ENCODE measurements around the gene DHPS. TPM values are rescaled to one million over a fixed set of nuclear protein-coding genes. Genes with fewer than 3 reads are reported as not detected.

DHPS gene
- total RNA-seq, 1 donor from 2014 or later, result 68.4 TPM

GRCh38 chr19:12638611-12639182 lies 43.0 kb downstream of the DHPS start:
- peaks cover 6% of the 10 kb centered on the region for H3K4me1 Mint-ChIP-seq (ENCODE audit: unreplicated experiment)
- TF ChIP-seq CTCF (IDR thresholded peaks at IDR 0.05), result no peak
- H3K27me3 Mint-ChIP-seq (ENCODE audit: unreplicated experiment), result no peaks in the 10 kb centered on the region
- no peaks in the 10 kb centered on the region for H3K9me3 Mint-ChIP-seq (ENCODE audit: unreplicated experiment)
- no peak overlapping the region for H3K4me3 Mint-ChIP-seq (ENCODE audit: unreplicated experiment)
- peaks cover 6% of the 10 kb centered on the region for H3K36me3 Mint-ChIP-seq (ENCODE audit: unreplicated experiment)
- no peak for DNase-seq (ENCODE audit: extremely low spot score, unreplicated experiment)
- H3K27ac Mint-ChIP-seq (ENCODE audit: unreplicated experiment), result no peak overlapping the region

GRCh38 chr19:12636631-12637030 lies 45.0 kb downstream of the DHPS start:
- no peak for TF ChIP-seq CTCF (IDR thresholded peaks at IDR 0.05)

GRCh38 chr19:12629215-12629614 lies 52.5 kb downstream of the DHPS start:
- Mint-ChIP-seq H3K27ac (ENCODE audit: unreplicated experiment) (no peak overlapping the region), H3K4me1 (ENCODE audit: unreplicated experiment) (no peaks in the 10 kb centered on the region), H3K4me3 (ENCODE audit: unreplicated experiment) (no peak overlapping the region), H3K9me3 (ENCODE audit: unreplicated experiment) (peaks cover 20% of the 10 kb centered on the region), H3K36me3 (ENCODE audit: unreplicated experiment) (peaks cover 56% of the 10 kb centered on the region), H3K27me3 (ENCODE audit: unreplicated experiment) (no peaks in the 10 kb centered on the region)
- TF ChIP-seq CTCF (IDR thresholded peaks at IDR 0.05), result no peak
- DNase-seq (ENCODE audit: extremely low spot score, unreplicated experiment), result no peak

More at GRCh38 chr19:12636631-12637030, 45.0 kb downstream of the DHPS start:
- Mint-ChIP-seq H3K9me3 (ENCODE audit: unreplicated experiment) (no peaks in the 10 kb centered on the region), H3K4me3 (ENCODE audit: unreplicated experiment) (no peak overlapping the region), H3K4me1 (ENCODE audit: unreplicated experiment) (peaks cover 6% of the 10 kb centered on the region), H3K36me3 (ENCODE audit: unreplicated experiment) (peaks cover 15% of the 10 kb centered on the region), H3K27me3 (ENCODE audit: unreplicated experiment) (no peaks in the 10 kb centered on the region), H3K27ac (ENCODE audit: unreplicated experiment) (no peak overlapping the region)
- no peak for DNase-seq (ENCODE audit: extremely low spot score, unreplicated experiment)

- H3K27me3 Mint-ChIP-seq (ENCODE audit: unreplicated experiment), result no peaks in the 10 kb centered on the region
- H3K4me1 Mint-ChIP-seq (ENCODE audit: unreplicated experiment), result no peaks in the 10 kb centered on the region
- no peak overlapping the region for H3K27ac Mint-ChIP-seq (ENCODE audit: unreplicated experiment)
- no peak for TF ChIP-seq CTCF (IDR thresholded peaks at IDR 0.05)
- peaks cover 51% of the 10 kb centered on the region for H3K36me3 Mint-ChIP-seq (ENCODE audit: unreplicated experiment)
- H3K9me3 Mint-ChIP-seq (ENCODE audit: unreplicated experiment), result peaks cover 20% of the 10 kb centered on the region
- H3K4me3 Mint-ChIP-seq (ENCODE audit: unreplicated experiment), result no peak overlapping the region
- DNase-seq (ENCODE audit: extremely low spot score, unreplicated experiment), result no peak
Measured at GRCh38 chr19:12628040-12629022, 53.3 kb downstream of the DHPS start.

- TF ChIP-seq CTCF (IDR thresholded peaks at IDR 0.05), result no peak
- H3K4me1 Mint-ChIP-seq (ENCODE audit: unreplicated experiment), result no peaks in the 10 kb centered on the region
- H3K36me3 Mint-ChIP-seq (ENCODE audit: unreplicated experiment), result peaks cover 55% of the 10 kb centered on the region
- H3K27me3 Mint-ChIP-seq (ENCODE audit: unreplicated experiment), result no peaks in the 10 kb centered on the region
- H3K9me3 Mint-ChIP-seq (ENCODE audit: unreplicated experiment), result peaks cover 20% of the 10 kb centered on the region
- no peak overlapping the region for H3K27ac Mint-ChIP-seq (ENCODE audit: unreplicated experiment)
- DNase-seq (ENCODE audit: extremely low spot score, unreplicated experiment), result no peak
- H3K4me3 Mint-ChIP-seq (ENCODE audit: unreplicated experiment), result no peak overlapping the region
Measured at GRCh38 chr19:12626958-12627357, 54.7 kb downstream of the DHPS start.
